Sigmoid colon (tissue), 7 donors: ENCODE data around the gene SYNDIG1L. TPM values are rescaled to one million over a fixed set of nuclear protein-coding genes. Genes with fewer than 3 reads are reported as not detected.

ENCODE experiments used
- DNase-seq: peaks from one replicate; pipeline ENCODE4 v3.0.0-alpha.2; 2019
- H3K27ac ChIP-seq, 4 donors: fragments of 200-600 bp; sonication (generic); one replicate each; pipeline ENCODE4 v1.5.1; 2016 to 2019; ENCODE audit warnings: mild to moderate bottlenecking in 1 of 4
- H3K27me3 ChIP-seq, 3 donors: fragments of 200-600 bp; sonication (generic); one replicate each; pipeline ENCODE4 v1.5.1; 2019; ENCODE audit warnings: mild to moderate bottlenecking in 1 of 3
- H3K36me3 ChIP-seq, 4 donors: fragments of 200-600 bp; sonication (generic); one replicate each; pipeline ENCODE4 v1.5.1; 2016 to 2019
- H3K4me1 ChIP-seq, 4 donors: fragments of 200-600 bp; sonication (generic); one replicate each; pipeline ENCODE4 v1.5.1; 2017 to 2019
- H3K4me3 ChIP-seq, 4 donors: fragments of 200-600 bp; sonication (generic); one replicate each; pipeline ENCODE4 v1.5.1; 2017 to 2019; ENCODE audit warnings: mild to moderate bottlenecking in 2 of 4, moderate library complexity in 1 of 4
- H3K9me3 ChIP-seq, 4 donors: fragments of 200-600 bp in 3 of 4; sonication (generic) in 3 of 4; one replicate each; pipeline versions ENCODE4 v1.5.1 to v1.6.1; 2013 to 2019
- EP300 ChIP-seq, 4 donors: sonication (generic); formaldehyde crosslinking; IDR thresholded peaks; one replicate each; pipeline ENCODE4 v1.6.1; 2017; ENCODE audit warnings: antibody characterized with exemption in 4 of 4
- POLR2A ChIP-seq, 2 donors: fragments of 450-650 bp; IDR thresholded peaks; one replicate each; pipeline ENCODE4 v1.6.1; 2016; ENCODE audit warnings: antibody characterized with exemption in 2 of 2, mild to moderate bottlenecking in 2 of 2, moderate library complexity in 2 of 2
- POLR2AphosphoS5 ChIP-seq, 4 donors: sonication (generic); formaldehyde crosslinking; IDR thresholded peaks; one replicate each; pipeline ENCODE4 v1.6.1; 2017; ENCODE audit warnings: antibody characterized with exemption in 4 of 4
- WGBS, 2 donors: extraction: QIAGEN DNeasy Blood & Tissue Kit; methylation state at CpG; one replicate each; pipeline ENCODE4 v1.1.7; 2013; 5-methylcytosine and 5-hydroxymethylcytosine counted together
- intact Hi-C: fragments of 100-400 bp; cut with DNase I; formaldehyde crosslinking; loops from one replicate; pipeline ENCODE4 v1.15.1; 2023
- polyA plus RNA-seq, 3 donors: library from polyadenylated mRNA; stranded (reverse); fragments of 200-250 nt; gene quantifications; one replicate each; pipeline ENCODE4 v1.2.3, GENCODE V29; 2013
- total RNA-seq, 4 donors: library from RNA; depleted of rRNA; stranded (reverse); fragments of >200 nt; gene quantifications; one replicate each; pipeline ENCODE4 v1.1.0, GENCODE V29; 2016
- TF ChIP-seq, protein P1 (sequence below), 4 experiments: fragments of 450-650 bp in 3 of 4; fragments of 200-600 bp in 1 of 4; IDR thresholded peaks; one replicate each; pipeline ENCODE4 v1.5.1; 2016 to 2019; ENCODE audit warnings: antibody characterized with exemption in 4 of 4, mild to moderate bottlenecking in 3 of 4, moderate library complexity in 2 of 4
- donor health status: healthy with polysubstance abuse.
- donor health status: Bipolar disorder and iron deficiency.
- donor health status: healthy.

The SYNDIG1L gene
- total and polyA plus RNA-seq, 7 donors = under 0.01 to 1.7 (median 0.20) TPM; not detected in 4

GRCh38 chr14:74357585-74357984, 68.4 kb downstream of the SYNDIG1L start:
- Histone ChIP-seq H3K36me3 (no peaks in the 10 kb centered on the region), H3K4me3 (no peak overlapping the region), H3K27me3 (peaks cover 0 to 9% (median 0%) of the 10 kb centered on the region in 3 donors), H3K4me1 (peaks cover 0 to 2% (median 0%) of the 10 kb centered on the region in 4 donors), H3K27ac (no peak overlapping the region), H3K9me3 (no peaks in the 10 kb centered on the region)
- no peak for DNase-seq
- WGBS, 2 donors = 94% methylated on average over 19 of the region's 19 CpGs
- TF ChIP-seq POLR2A (IDR thresholded peaks at IDR 0.05) = no peak
- TF ChIP-seq EP300 (IDR thresholded peaks at IDR 0.05) = no peak
- TF ChIP-seq, protein P1, sequence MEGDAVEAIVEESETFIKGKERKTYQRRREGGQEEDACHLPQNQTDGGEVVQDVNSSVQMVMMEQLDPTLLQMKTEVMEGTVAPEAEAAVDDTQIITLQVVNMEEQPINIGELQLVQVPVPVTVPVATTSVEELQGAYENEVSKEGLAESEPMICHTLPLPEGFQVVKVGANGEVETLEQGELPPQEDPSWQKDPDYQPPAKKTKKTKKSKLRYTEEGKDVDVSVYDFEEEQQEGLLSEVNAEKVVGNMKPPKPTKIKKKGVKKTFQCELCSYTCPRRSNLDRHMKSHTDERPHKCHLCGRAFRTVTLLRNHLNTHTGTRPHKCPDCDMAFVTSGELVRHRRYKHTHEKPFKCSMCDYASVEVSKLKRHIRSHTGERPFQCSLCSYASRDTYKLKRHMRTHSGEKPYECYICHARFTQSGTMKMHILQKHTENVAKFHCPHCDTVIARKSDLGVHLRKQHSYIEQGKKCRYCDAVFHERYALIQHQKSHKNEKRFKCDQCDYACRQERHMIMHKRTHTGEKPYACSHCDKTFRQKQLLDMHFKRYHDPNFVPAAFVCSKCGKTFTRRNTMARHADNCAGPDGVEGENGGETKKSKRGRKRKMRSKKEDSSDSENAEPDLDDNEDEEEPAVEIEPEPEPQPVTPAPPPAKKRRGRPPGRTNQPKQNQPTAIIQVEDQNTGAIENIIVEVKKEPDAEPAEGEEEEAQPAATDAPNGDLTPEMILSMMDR (IDR thresholded peaks at IDR 0.05) = no peak
- TF ChIP-seq POLR2AphosphoS5 (IDR thresholded peaks at IDR 0.05) = no peak
- intact Hi-C loops = no loop called here

DNA sequence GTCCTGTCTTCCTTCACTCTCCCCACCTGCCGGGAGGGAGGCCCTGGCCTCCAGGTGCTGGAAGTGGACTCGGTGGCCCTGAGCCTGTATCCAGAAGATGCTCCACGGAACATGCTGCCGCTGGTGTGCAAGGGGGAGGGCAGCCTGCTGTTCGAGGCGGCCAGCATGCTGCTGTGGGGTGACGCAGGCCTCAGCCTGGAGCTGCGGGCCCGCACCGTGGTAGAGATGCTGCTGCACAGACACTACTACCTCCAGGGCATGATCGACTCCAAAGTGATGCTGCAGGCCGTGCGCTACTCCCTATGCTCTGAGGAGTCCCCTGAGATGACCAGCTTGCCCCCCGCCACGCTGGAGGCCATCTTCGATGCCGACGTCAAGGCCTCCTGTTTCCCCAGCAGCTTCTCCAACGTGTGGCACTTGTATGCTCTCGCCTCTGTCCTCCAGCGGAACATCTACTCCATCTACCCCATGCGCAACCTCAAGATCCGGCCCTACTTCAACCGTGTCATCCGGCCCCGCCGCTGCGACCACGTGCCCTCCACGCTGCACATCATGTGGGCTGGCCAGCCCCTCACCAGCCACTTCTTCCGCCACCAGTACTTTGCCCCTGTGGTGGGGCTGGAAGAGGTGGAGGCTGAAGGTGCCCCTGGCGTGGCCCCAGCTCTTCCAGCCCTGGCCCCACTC, 69.0 kb downstream of the SYNDIG1L start:
- no peaks in the 10 kb centered on the region for H3K4me1 ChIP-seq
- intact Hi-C loops = no loop called here
- no peak overlapping the region for H3K27ac ChIP-seq
- no peaks in the 10 kb centered on the region for H3K36me3 ChIP-seq
- H3K9me3 ChIP-seq = no peaks in the 10 kb centered on the region
- TF ChIP-seq, protein P1 (IDR thresholded peaks at IDR 0.05) = no peak
- TF ChIP-seq POLR2AphosphoS5 (IDR thresholded peaks at IDR 0.05) (no peak), EP300 (IDR thresholded peaks at IDR 0.05) (no peak), POLR2A (IDR thresholded peaks at IDR 0.05) (no peak)
- DNase-seq = no peak
- peaks cover 0 to 13% (median 0%) of the 10 kb centered on the region in 3 donors for H3K27me3 ChIP-seq
- H3K4me3 ChIP-seq = no peak overlapping the region
- 94% methylated on average over 32 of the region's 32 CpGs for WGBS, 2 donors

Other genes starting within 250 kb of the SYNDIG1L start
- gene VSX2, start 186.8 kb downstream of the SYNDIG1L start, total RNA-seq = not detected
- gene VSX2, start 186.8 kb downstream of the SYNDIG1L start, polyA plus RNA-seq = under 1 TPM in 1 of 3 donors, not detected in 2; 0.04 TPM
- 10 to 100 TPM; 27.6 to 50.1 (median 31.3) TPM for gene ABCD4, start 123.3 kb downstream of the SYNDIG1L start, total RNA-seq
- 10 to 100 TPM; 13.6 to 37.7 (median 18.0) TPM for gene ABCD4, start 123.3 kb downstream of the SYNDIG1L start, polyA plus RNA-seq
- gene VRTN, start 77.7 kb downstream of the SYNDIG1L start, total RNA-seq = not detected
- under 1 TPM in 2 of 3 donors, not detected in 1; 0.23 to 0.25 TPM for gene VRTN, start 77.7 kb downstream of the SYNDIG1L start, polyA plus RNA-seq
- 100 to 1,000 TPM; 182 to 273 (median 215) TPM for gene NPC2, start 67.1 kb upstream of the SYNDIG1L start, total RNA-seq
- gene NPC2, start 67.1 kb upstream of the SYNDIG1L start, polyA plus RNA-seq = 100 to 1,000 TPM; 176 to 251 (median 230) TPM
- 10 to 100 TPM in 3 of 4 donors, 1 to 10 TPM in 1; 8.6 to 15.7 (median 12.0) TPM for gene ISCA2, start 67.6 kb upstream of the SYNDIG1L start, total RNA-seq
- gene ISCA2, start 67.6 kb upstream of the SYNDIG1L start, polyA plus RNA-seq = 10 to 100 TPM; 24.2 to 59.0 (median 27.0) TPM
- gene LTBP2, start 186.0 kb upstream of the SYNDIG1L start, total RNA-seq = 10 to 100 TPM; 12.1 to 71.2 (median 15.3) TPM
- gene LTBP2, start 186.0 kb upstream of the SYNDIG1L start, polyA plus RNA-seq = 1 to 10 TPM in 2 of 3 donors, under 1 TPM in 1; 0.46 to 7.1 (median 1.2) TPM